ENCODE results near the gene PTK7. TPM values are rescaled to one million over a fixed set of nuclear protein-coding genes. Genes with fewer than 3 reads are reported as not detected.

Gene PTK7
- polyA plus RNA-seq, 12 donors, result 35.2 to 193 (median 63.8) TPM; not detected in 1

DNA sequence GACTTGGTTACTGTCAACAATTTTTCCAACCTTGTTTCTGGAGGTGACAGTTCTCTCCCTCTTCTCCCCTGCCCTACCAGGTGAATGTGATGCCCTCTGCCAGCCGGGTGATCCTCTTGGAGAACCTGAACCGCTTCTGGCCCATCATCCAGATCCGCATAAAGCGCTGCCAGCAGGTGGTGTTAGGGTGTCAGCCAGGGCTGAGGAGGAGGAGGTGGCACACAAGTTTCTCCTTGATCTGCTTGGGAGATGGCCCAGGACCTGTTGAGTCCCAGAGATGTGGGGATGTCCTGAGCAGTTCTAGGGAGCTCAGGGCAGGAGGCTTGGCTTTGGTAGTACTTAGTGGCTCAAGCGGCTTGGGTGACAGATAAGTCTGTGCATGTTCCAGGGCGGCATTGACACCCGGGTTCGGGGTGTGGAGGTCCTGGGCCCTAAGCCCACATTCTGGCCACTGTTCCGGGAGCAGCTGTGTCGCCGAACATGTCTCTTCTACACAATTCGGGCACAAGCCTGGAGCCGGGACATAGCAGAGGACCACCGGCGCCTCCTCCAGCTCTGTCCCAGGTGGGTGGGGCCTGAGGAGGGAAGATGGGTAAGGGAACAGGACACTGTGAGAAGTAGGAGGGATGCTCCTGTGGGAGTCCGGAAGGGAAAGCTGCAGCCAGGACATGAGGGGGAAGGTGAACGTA is 127.1 kb downstream of the PTK7 start:
- DNase-seq, result no peak

DNA sequence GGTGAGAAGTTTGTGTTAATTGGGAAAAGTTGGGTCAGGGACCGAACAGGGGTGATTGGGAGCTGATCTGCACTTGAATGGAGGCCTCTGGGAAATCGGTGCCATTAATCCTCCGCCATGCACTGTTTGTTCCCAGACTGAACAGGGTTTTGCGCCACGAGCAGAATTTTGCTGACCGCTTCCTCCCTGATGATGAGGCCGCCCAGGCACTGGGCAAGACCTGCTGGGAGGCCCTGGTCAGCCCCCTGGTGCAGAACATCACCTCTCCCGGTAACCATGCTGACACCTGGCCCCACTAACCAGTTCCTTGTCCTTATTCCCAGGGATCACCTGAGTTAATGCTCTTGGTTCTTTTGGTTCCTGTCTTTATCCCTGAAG is 127.6 kb downstream of the PTK7 start:
- no peak for DNase-seq

DNA sequence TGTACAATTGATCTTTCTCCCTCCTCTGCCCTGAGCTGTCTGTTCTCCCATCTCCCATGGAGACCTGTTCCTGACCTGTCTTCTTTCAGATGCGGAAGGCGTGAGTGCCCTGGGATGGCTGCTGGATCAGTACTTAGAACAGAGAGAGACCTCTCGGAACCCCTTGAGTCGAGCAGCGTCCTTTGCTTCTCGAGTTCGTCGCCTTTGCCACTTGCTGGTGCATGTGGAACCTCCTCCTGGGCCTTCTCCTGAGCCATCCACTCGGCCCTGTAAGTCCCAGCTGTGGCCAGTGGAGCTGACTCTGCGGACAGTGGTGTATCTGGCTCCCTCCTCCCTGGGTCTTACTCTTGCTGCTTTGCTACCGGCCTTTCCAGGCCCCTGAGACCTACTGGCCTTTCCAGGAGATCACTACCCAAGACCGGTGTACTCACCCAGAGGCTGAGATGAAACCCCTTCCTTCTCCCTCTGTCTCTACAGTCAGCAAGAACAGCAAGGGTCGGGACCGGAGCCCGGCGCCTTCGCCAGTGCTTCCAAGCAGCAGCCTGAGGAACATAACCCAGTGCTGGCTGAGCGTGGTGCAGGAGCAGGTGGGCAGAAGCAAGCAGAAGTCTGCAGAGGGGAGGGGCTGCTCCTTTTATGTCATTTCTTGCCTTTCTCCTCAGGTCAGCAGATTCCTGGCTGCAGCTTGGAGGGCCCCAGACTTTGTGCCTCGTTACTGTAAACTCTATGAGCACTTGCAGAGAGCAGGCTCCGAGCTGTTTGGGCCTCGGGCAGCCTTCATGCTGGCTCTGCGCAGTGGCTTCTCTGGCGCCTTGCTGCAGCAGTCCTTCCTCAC is 128.4 kb downstream of the PTK7 start:
- no peak for DNase-seq

DNA sequence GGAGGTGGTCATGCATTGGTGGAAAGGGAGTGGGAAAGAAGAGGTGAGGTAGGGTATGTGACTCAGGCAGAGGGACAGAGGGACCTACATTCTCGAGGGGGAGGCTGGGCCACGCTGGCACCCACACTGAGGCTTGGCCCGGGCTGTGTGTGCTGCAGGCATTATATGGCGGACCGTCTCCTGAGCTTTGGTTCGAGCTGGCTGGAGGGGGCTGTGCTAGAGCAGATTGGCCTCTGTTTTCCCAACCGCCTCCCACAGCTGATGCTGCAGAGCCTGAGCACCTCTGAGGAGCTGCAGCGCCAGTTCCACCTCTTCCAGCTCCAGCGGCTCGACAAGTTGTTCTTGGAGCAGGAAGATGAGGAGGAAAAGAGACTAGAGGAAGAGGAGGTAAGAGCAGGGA is 129.7 kb downstream of the PTK7 start:
- no peak for DNase-seq

DNA sequence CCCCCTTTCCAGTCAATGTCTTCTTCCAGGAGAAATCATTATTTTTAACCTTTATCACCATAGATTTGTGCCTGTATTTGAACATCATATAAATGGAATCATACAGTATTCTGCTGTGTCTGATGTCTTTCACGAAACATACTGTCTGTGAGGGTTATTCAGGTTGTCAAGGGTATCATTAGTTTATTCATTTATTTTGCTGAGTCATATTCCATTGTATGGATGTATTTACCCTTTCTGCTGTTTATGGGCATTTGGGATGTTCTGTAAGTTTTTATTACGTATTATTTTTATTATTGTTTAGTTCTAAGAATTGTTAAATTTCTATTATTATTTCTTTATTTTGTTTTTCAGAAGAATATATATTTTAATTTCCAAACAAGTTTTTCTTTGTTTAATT is 131.2 kb downstream of the PTK7 start:
- DNase-seq, result no peak

Other genes with a start within 250 kb of the PTK7 start
- gene RPL7L1, start 196.7 kb upstream of the PTK7 start, polyA plus RNA-seq (ENCODE audit: insufficient read length in 12 of 12), result 100 to 1,000 TPM in 1 of 12 donors, 10 to 100 TPM in 11; 51.3 to 224 (median 80.8) TPM
- gene PTCRA, start 160.3 kb upstream of the PTK7 start, polyA plus RNA-seq (ENCODE audit: insufficient read length in 12 of 12), result under 1 TPM in 1 of 12 donors, not detected in 11; 0.44 TPM
- gene CNPY3, start 146.8 kb upstream of the PTK7 start, polyA plus RNA-seq (ENCODE audit: insufficient read length in 12 of 12), result 10 to 100 TPM in 11 of 12 donors, not detected in 1; 21.5 to 35.1 (median 26.3) TPM
- gene GNMT, start 115.6 kb upstream of the PTK7 start, polyA plus RNA-seq (ENCODE audit: insufficient read length in 12 of 12), result under 1 TPM in 10 of 12 donors, not detected in 2; 0.23 to 0.88 (median 0.40) TPM
- 10 to 100 TPM in 10 of 12 donors, 1 to 10 TPM in 1, not detected in 1; 7.7 to 26.6 (median 18.1) TPM for gene PEX6, start 97.1 kb upstream of the PTK7 start, polyA plus RNA-seq (ENCODE audit: insufficient read length in 12 of 12)
- 10 to 100 TPM in 11 of 12 donors, not detected in 1; 40.0 to 58.7 (median 43.7) TPM for gene PPP2R5D, start 91.7 kb upstream of the PTK7 start, polyA plus RNA-seq (ENCODE audit: insufficient read length in 12 of 12)
- gene MEA1, start 62.4 kb upstream of the PTK7 start, polyA plus RNA-seq (ENCODE audit: insufficient read length in 12 of 12), result 10 to 100 TPM in 11 of 12 donors, not detected in 1; 38.6 to 59.5 (median 44.8) TPM
- gene KLHDC3, start 62.1 kb upstream of the PTK7 start, polyA plus RNA-seq (ENCODE audit: insufficient read length in 12 of 12), result 100 to 1,000 TPM; 120 to 250 (median 193) TPM
- 10 to 100 TPM in 11 of 12 donors, not detected in 1; 27.3 to 53.6 (median 47.8) TPM for gene RRP36, start 54.7 kb upstream of the PTK7 start, polyA plus RNA-seq (ENCODE audit: insufficient read length in 12 of 12)
- 10 to 100 TPM in 11 of 12 donors, not detected in 1; 24.3 to 48.6 (median 37.9) TPM for gene CUL7, start 22.5 kb upstream of the PTK7 start, polyA plus RNA-seq (ENCODE audit: insufficient read length in 12 of 12)
- gene MRPL2, start 16.9 kb upstream of the PTK7 start, polyA plus RNA-seq (ENCODE audit: insufficient read length in 12 of 12), result 10 to 100 TPM in 11 of 12 donors, not detected in 1; 35.2 to 51.9 (median 41.8) TPM
- 10 to 100 TPM in 11 of 12 donors, not detected in 1; 17.6 to 54.7 (median 24.4) TPM for gene KLC4, start 16.7 kb upstream of the PTK7 start, polyA plus RNA-seq (ENCODE audit: insufficient read length in 12 of 12)
- gene SRF, start 95.0 kb downstream of the PTK7 start, polyA plus RNA-seq (ENCODE audit: insufficient read length in 12 of 12), result 100 to 1,000 TPM in 1 of 12 donors, 10 to 100 TPM in 11; 34.9 to 100 (median 45.3) TPM
- 10 to 100 TPM in 10 of 12 donors, 1 to 10 TPM in 1, not detected in 1; 6.9 to 40.8 (median 14.7) TPM for gene CUL9, start 105.9 kb downstream of the PTK7 start, polyA plus RNA-seq (ENCODE audit: insufficient read length in 12 of 12)
- gene DNPH1, start 153.2 kb downstream of the PTK7 start, polyA plus RNA-seq (ENCODE audit: insufficient read length in 12 of 12), result 10 to 100 TPM in 11 of 12 donors, not detected in 1; 11.6 to 60.2 (median 16.5) TPM
- under 1 TPM in 8 of 12 donors, not detected in 4; 0.05 to 0.15 (median 0.07) TPM for gene TTBK1, start 167.2 kb downstream of the PTK7 start, polyA plus RNA-seq (ENCODE audit: insufficient read length in 12 of 12)
- gene SLC22A7, start 221.9 kb downstream of the PTK7 start, polyA plus RNA-seq (ENCODE audit: insufficient read length in 12 of 12), result under 1 TPM in 2 of 12 donors, not detected in 10; 0.28 to 0.55 TPM
- 1 to 10 TPM in 7 of 12 donors, under 1 TPM in 3, not detected in 2; 0.49 to 2.8 (median 1.2) TPM for gene CRIP3, start 232.5 kb downstream of the PTK7 start, polyA plus RNA-seq (ENCODE audit: insufficient read length in 12 of 12)

All from muscle of arm (tissue), 12 donors.